Parathyroid adenoma (tissue), 2 donors: ENCODE results near the gene ICA1L.

Experiments
- H2AFZ ChIP-seq: fragments of 300-600 bp; sonication (generic); one replicate; pipeline ENCODE4 v1.7.0; 2017; ENCODE audit warnings: antibody characterized with exemption, mild to moderate bottlenecking
- H3K27ac ChIP-seq: fragments of 300-600 bp; sonication (generic); one replicate; pipeline ENCODE4 v1.7.0; 2017
- H3K27me3 ChIP-seq: fragments of 300-600 bp; sonication (generic); one replicate; pipeline ENCODE4 v1.7.0; 2017; ENCODE audit warnings: low read length; ENCODE audit not compliant: control insufficient read depth, insufficient read depth
- H3K36me3 ChIP-seq: fragments of 300-600 bp; sonication (generic); one replicate; pipeline ENCODE4 v1.7.0; 2017; ENCODE audit warnings: low read length; ENCODE audit not compliant: control insufficient read depth, insufficient read depth
- H3K4me1 ChIP-seq: fragments of 300-600 bp; sonication (generic); one replicate; pipeline ENCODE4 v1.7.0; 2017; ENCODE audit warnings: control low read depth
- H3K4me2 ChIP-seq: fragments of 300-600 bp; sonication (generic); one replicate; pipeline ENCODE4 v1.7.0; 2017; ENCODE audit warnings: low read length
- H3K4me3 ChIP-seq: fragments of 300-600 bp; sonication (generic); one replicate; pipeline ENCODE4 v1.7.0; 2017; ENCODE audit warnings: low read depth, low read length
- H3K79me2 ChIP-seq: fragments of 300-600 bp; sonication (generic); one replicate; pipeline ENCODE4 v1.7.0; 2017; ENCODE audit warnings: control low read depth
- H3K9ac ChIP-seq: fragments of 300-600 bp; sonication (generic); one replicate; pipeline ENCODE4 v1.7.0; 2017; ENCODE audit warnings: mild to moderate bottlenecking
- H3K9me3 ChIP-seq: fragments of 300-600 bp; sonication (generic); one replicate; pipeline ENCODE4 v1.7.0; 2017; ENCODE audit warnings: low read length; ENCODE audit not compliant: control insufficient read depth
- TF ChIP-seq, protein P1 (sequence below): fragments of 300-600 bp; sonication (generic); IDR thresholded peaks from one replicate; pipeline ENCODE4 v1.7.0; 2017; ENCODE audit warnings: antibody characterized with exemption, mild to moderate bottlenecking
- donor health status: primary hyperparathyroidism.

Gene ICA1L

DNA sequence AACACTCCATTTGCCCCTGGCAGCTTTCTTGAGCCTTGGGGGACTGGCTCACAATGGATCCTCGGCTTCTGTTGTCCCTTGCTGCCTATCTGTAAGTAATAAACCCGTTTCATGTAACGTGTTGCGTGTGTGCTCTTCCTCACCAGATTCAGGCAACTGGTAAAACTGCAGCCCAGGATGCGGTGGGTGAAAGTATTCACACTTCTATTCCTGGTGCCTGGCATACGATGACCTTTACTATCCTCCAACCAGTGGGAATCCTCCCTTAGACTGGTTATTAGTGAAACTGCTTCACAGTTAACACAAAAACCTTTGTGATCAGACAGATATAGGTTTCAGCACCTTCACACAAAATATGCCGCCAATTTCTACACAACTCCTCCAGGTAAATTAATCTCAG, 13.6 kb upstream of the ICA1L start:
- Histone ChIP-seq H3K4me1 (no peaks in the 10 kb centered on the region), H3K4me2 (no peak overlapping the region), H3K27ac (no peak overlapping the region), H3K79me2 (no peaks in the 10 kb centered on the region), H2AFZ (no peak overlapping the region), H3K27me3 (no peaks in the 10 kb centered on the region), H3K9me3 (no peaks in the 10 kb centered on the region), H3K9ac (no peak overlapping the region), H3K36me3 (no peaks in the 10 kb centered on the region), H3K4me3 (no peak overlapping the region)
- TF ChIP-seq, protein P1, sequence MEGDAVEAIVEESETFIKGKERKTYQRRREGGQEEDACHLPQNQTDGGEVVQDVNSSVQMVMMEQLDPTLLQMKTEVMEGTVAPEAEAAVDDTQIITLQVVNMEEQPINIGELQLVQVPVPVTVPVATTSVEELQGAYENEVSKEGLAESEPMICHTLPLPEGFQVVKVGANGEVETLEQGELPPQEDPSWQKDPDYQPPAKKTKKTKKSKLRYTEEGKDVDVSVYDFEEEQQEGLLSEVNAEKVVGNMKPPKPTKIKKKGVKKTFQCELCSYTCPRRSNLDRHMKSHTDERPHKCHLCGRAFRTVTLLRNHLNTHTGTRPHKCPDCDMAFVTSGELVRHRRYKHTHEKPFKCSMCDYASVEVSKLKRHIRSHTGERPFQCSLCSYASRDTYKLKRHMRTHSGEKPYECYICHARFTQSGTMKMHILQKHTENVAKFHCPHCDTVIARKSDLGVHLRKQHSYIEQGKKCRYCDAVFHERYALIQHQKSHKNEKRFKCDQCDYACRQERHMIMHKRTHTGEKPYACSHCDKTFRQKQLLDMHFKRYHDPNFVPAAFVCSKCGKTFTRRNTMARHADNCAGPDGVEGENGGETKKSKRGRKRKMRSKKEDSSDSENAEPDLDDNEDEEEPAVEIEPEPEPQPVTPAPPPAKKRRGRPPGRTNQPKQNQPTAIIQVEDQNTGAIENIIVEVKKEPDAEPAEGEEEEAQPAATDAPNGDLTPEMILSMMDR = no peak

DNA sequence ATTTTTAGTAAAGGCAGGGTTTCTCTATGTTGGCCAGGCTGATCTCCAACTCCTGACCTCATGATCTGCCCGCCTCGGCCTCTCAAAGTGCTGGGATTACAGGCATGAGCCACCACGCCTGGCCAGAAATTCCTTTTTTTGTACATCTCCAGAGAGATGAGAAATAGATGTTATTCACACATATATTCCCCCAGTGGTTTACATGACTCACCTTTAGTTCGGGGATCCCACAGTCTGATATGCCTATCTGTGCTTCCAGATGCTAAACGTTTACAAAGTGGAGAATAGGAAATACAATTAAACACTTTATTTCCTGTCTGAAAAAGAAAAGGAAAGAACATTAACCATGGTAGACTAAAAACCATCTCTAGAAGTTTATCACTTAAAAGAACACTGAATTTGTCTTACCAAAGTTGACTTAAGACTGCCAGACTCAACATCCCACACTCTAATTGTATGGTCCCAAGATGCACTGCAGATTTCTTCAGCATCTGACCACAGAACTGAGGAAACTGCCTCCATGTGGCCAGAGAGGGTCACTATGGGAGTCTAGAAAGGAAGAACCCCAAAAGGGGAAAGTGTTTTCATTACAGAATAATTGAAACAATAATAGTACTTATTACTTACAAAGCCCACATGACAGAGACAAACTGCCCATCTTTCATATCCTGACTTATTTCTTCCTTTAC, 12.6 kb upstream of the ICA1L start:
- no peaks in the 10 kb centered on the region for H3K79me2 ChIP-seq
- H3K27ac ChIP-seq = no peak overlapping the region
- H3K36me3 ChIP-seq = no peaks in the 10 kb centered on the region
- H3K4me2 ChIP-seq = no peak overlapping the region
- no peaks in the 10 kb centered on the region for H3K9me3 ChIP-seq
- TF ChIP-seq, protein P1 = no peak
- H2AFZ ChIP-seq = no peak overlapping the region
- no peak overlapping the region for H3K9ac ChIP-seq
- no peak overlapping the region for H3K4me3 ChIP-seq
- no peaks in the 10 kb centered on the region for H3K4me1 ChIP-seq
- no peaks in the 10 kb centered on the region for H3K27me3 ChIP-seq

DNA sequence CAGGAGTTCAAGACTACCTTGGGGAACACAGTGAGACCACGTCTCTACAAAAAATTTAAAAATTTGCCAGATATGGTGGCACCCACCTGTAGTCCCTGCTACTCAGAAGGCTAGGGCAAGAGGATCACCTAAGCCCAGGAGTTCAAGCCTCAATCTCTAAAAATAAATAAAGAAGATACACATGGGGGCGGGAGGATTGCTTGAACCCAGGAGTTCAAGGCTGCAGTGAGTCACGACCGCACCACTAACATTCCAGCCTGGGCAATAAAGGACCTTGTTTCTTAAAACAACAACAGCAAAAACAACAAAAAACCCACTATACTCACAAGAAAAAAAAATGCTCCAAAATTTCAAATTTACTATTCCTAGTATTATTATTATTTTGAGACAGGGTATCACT, 10.0 kb upstream of the ICA1L start:
- H3K79me2 ChIP-seq = no peaks in the 10 kb centered on the region
- no peaks in the 10 kb centered on the region for H3K36me3 ChIP-seq
- TF ChIP-seq, protein P1 = no peak
- no peak overlapping the region for H3K27ac ChIP-seq
- H3K27me3 ChIP-seq = no peaks in the 10 kb centered on the region
- H3K4me2 ChIP-seq = no peak overlapping the region
- no peaks in the 10 kb centered on the region for H3K9me3 ChIP-seq
- no peak overlapping the region for H3K9ac ChIP-seq
- H2AFZ ChIP-seq = no peak overlapping the region
- H3K4me3 ChIP-seq = no peak overlapping the region
- H3K4me1 ChIP-seq = no peaks in the 10 kb centered on the region

DNA sequence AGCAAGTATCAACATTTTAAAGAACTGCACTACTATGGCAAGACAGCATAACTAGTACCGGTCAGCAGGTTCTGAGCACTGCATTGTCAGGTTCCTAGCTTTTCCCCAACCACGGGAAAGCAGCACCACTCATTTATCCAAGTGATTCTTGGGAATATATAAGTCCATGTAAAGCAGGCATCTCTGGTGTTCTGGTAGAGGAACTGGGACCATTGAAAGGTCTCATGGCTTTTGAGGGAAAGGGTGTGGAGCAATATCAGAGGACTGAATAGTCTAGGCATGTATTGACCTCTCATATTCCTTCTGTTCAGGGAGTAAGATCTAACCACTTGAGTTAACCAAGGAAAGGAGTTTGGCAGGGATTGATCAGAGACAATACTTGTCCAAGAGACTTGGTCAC, 6.1 kb upstream of the ICA1L start:
- TF ChIP-seq, protein P1 = no peak
- H3K9me3 ChIP-seq = no peaks in the 10 kb centered on the region
- no peaks in the 10 kb centered on the region for H3K36me3 ChIP-seq
- H3K79me2 ChIP-seq = no peaks in the 10 kb centered on the region
- no peak overlapping the region for H3K4me3 ChIP-seq
- H3K4me2 ChIP-seq = no peak overlapping the region
- no peak overlapping the region for H3K9ac ChIP-seq
- no peak overlapping the region for H2AFZ ChIP-seq
- no peaks in the 10 kb centered on the region for H3K27me3 ChIP-seq
- no peak overlapping the region for H3K27ac ChIP-seq
- no peaks in the 10 kb centered on the region for H3K4me1 ChIP-seq
